HEK293 (cell line): ENCODE data around the gene SLC40A1.

Experiments used
- CTCF ChIA-PET: fragments of 350-600 bp; formaldehyde crosslinking; extraction: SDS; loops from one replicate; lab custom pipeline; 2021; ENCODE audit warnings: antibody characterized with exemption; lab: Yijun Ruan, JAX
- POLR2A ChIA-PET: fragments of 300-600 bp; formaldehyde crosslinking; extraction: SDS; loops from one replicate; lab custom pipeline; 2020; ENCODE audit warnings: antibody characterized with exemption, inconsistent platforms; lab: Yijun Ruan, JAX
- H3K27ac ChIP-seq: fragments of 200-500 bp; sonication (Bioruptor generic); 2 replicates; pipeline ENCODE4 v1.5.1; 2014; ENCODE audit warnings: low read depth, low read length, control low read depth, inconsistent platforms; ENCODE audit errors: extremely low read depth
- H3K36me3 ChIP-seq, 2 experiments: fragments of 200-500 bp in 1 of 2; sonication (Bioruptor generic) in 1 of 2; 1 replicate in 1 of 2; 2 replicates in 1 of 2; pipeline ENCODE4 v1.5.1; 2014 to 2017; ENCODE audit warnings: inconsistent platforms in 2 of 2, low read length in 2 of 2; ENCODE audit not compliant: control insufficient read depth in 2 of 2, insufficient read depth in 1 of 2
- H3K4me1 ChIP-seq: fragments of 200-500 bp; sonication (Bioruptor generic); 2 replicates; pipeline ENCODE4 v1.5.1; 2014; ENCODE audit warnings: mild to moderate bottlenecking, low read length, inconsistent platforms; ENCODE audit not compliant: control insufficient read depth, insufficient read depth
- H3K4me3 ChIP-seq: 2 replicates; pipeline ENCODE4 v1.5.1; 2011; ENCODE audit warnings: low read depth, mild to moderate bottlenecking, control low read depth, low read length, moderate library complexity
- H3K9me3 ChIP-seq: fragments of 200-500 bp; sonication (Bioruptor generic); 2 replicates; pipeline ENCODE4 v1.5.1; 2014; ENCODE audit warnings: low read depth, low read length, inconsistent platforms; ENCODE audit not compliant: control insufficient read depth, insufficient read depth
- BCL11B ChIP-seq: fragments of 450-650 bp; formaldehyde crosslinking; IDR thresholded peaks from 2 replicates; pipeline ENCODE4 v1.5.1; 2016; ENCODE audit warnings: low read depth, missing biosample characterization, missing genetic modification characterization
- KLF1 ChIP-seq: fragments of 450-650 bp; formaldehyde crosslinking; IDR thresholded peaks from 2 replicates; pipeline ENCODE4 v1.5.1; 2016; ENCODE audit warnings: missing biosample characterization, missing genetic modification characterization
- SP7 ChIP-seq: fragments of 450-650 bp; formaldehyde crosslinking; IDR thresholded peaks from 2 replicates; pipeline ENCODE4 v1.5.1; 2016; ENCODE audit warnings: missing biosample characterization, missing genetic modification characterization
- ZFP3 ChIP-seq: fragments of 450-650 bp; formaldehyde crosslinking; IDR thresholded peaks from 2 replicates; pipeline ENCODE4 v1.5.1; 2016; ENCODE audit warnings: low read depth, missing biosample characterization, missing genetic modification characterization
- ZNF10 ChIP-seq: fragments of 450-650 bp; formaldehyde crosslinking; IDR thresholded peaks from 2 replicates; pipeline ENCODE4 v1.5.1; 2017; ENCODE audit warnings: missing biosample characterization, missing genetic modification characterization
- ZNF132 ChIP-seq: fragments of 450-650 bp; formaldehyde crosslinking; IDR thresholded peaks from 2 replicates; pipeline ENCODE4 v1.5.1; 2017; ENCODE audit warnings: missing biosample characterization, missing genetic modification characterization, borderline replicate concordance
- ZNF133 ChIP-seq: fragments of 450-650 bp; formaldehyde crosslinking; IDR thresholded peaks from 2 replicates; pipeline ENCODE4 v1.5.1; 2016; ENCODE audit warnings: missing biosample characterization, missing genetic modification characterization
- ZNF169 ChIP-seq: fragments of 450-650 bp; formaldehyde crosslinking; IDR thresholded peaks from 2 replicates; pipeline ENCODE4 v1.5.1; 2016; ENCODE audit warnings: missing biosample characterization, missing genetic modification characterization
- ZNF174 ChIP-seq: fragments of 450-650 bp; formaldehyde crosslinking; IDR thresholded peaks from 2 replicates; pipeline ENCODE4 v1.5.0; 2017; ENCODE audit warnings: missing biosample characterization, mild to moderate bottlenecking, missing genetic modification characterization
- ZNF202 ChIP-seq: fragments of 450-650 bp; formaldehyde crosslinking; IDR thresholded peaks from 2 replicates; pipeline ENCODE4 v1.5.1; 2016; ENCODE audit warnings: missing biosample characterization, missing genetic modification characterization, borderline replicate concordance
- ZNF335 ChIP-seq: fragments of 450-650 bp; formaldehyde crosslinking; conservative IDR thresholded peaks from 2 replicates; pipeline ENCODE4 v1.5.1; 2016; ENCODE audit warnings: missing biosample characterization, missing genetic modification characterization
- ZNF354C ChIP-seq: fragments of 450-650 bp; formaldehyde crosslinking; IDR thresholded peaks from 2 replicates; pipeline ENCODE4 v1.5.1; 2016; ENCODE audit warnings: missing biosample characterization, missing genetic modification characterization, low read depth, borderline replicate concordance
- ZNF544 ChIP-seq: fragments of 450-650 bp; formaldehyde crosslinking; IDR thresholded peaks from 2 replicates; pipeline ENCODE4 v1.5.0; 2017; ENCODE audit warnings: missing biosample characterization, missing genetic modification characterization
- ZNF560 ChIP-seq: fragments of 450-650 bp; formaldehyde crosslinking; IDR thresholded peaks from 2 replicates; pipeline ENCODE4 v1.5.1; 2017; ENCODE audit warnings: missing biosample characterization, missing genetic modification characterization, borderline replicate concordance
- ZNF600 ChIP-seq: fragments of 450-650 bp; formaldehyde crosslinking; IDR thresholded peaks from 2 replicates; pipeline ENCODE4 v1.5.1; 2016; ENCODE audit warnings: missing biosample characterization, missing genetic modification characterization
- ZNF626 ChIP-seq: fragments of 450-650 bp; sonication (Bioruptor Pico); formaldehyde crosslinking; IDR thresholded peaks from 2 replicates; pipeline ENCODE4 v1.5.1; 2018; ENCODE audit warnings: missing biosample characterization, missing genetic modification characterization, inconsistent platforms
- ZNF658 ChIP-seq: fragments of 450-650 bp; formaldehyde crosslinking; IDR thresholded peaks from 2 replicates; pipeline ENCODE4; 2016; ENCODE audit warnings: missing biosample characterization, missing genetic modification characterization
- ZSCAN23 ChIP-seq: fragments of 450-650 bp; formaldehyde crosslinking; IDR thresholded peaks from 2 replicates; pipeline ENCODE4 v1.5.1; 2016; ENCODE audit warnings: missing biosample characterization, missing genetic modification characterization
- TF ChIP-seq, protein P1 (sequence below): fragments of 450-650 bp; formaldehyde crosslinking; IDR thresholded peaks from 2 replicates; pipeline ENCODE4 v1.5.1; 2017; ENCODE audit warnings: missing biosample characterization, missing genetic modification characterization
- TF ChIP-seq, protein P2 (sequence below): fragments of 450-650 bp; formaldehyde crosslinking; IDR thresholded peaks from 2 replicates; pipeline ENCODE4 v1.5.1; 2016; ENCODE audit warnings: missing biosample characterization, missing genetic modification characterization
- TF ChIP-seq, protein P3 (sequence below): fragments of 450-650 bp; formaldehyde crosslinking; IDR thresholded peaks from 2 replicates; pipeline ENCODE4 v1.5.1; 2016; ENCODE audit warnings: missing biosample characterization, missing genetic modification characterization
- TF ChIP-seq, protein P4 (sequence below): fragments of 450-650 bp; formaldehyde crosslinking; IDR thresholded peaks from 2 replicates; pipeline ENCODE4 v1.5.1; 2016; ENCODE audit warnings: missing biosample characterization, missing genetic modification characterization, borderline replicate concordance
- TF ChIP-seq, protein P5 (sequence below): fragments of 450-650 bp; formaldehyde crosslinking; IDR thresholded peaks from 2 replicates; pipeline ENCODE4; 2016; ENCODE audit warnings: missing biosample characterization, missing genetic modification characterization

SLC40A1 gene

DNA sequence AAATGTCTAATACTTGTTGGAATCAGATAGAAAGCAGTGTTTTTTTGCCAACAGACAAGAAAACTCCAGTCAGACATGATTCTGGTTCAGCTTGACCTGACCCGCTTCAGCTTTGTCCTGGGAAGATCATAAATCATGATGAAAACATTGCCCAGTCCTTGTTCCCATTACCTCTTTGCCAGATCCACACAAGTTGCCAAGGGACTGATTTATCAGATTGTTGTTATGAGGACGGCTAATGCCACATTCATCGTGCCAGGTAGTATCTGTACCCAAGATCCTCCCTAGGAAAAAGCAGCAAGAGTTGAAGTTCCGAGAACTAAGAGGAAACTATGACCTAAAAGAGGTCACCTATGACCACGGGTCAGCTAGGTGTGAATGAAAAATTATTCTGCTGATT is 39.0 kb downstream of the SLC40A1 start:
- CTCF ChIA-PET = interaction anchor here (0.9 kb wide), 1 partner anchor 8 kb away, joined by 3 read pairs; no protein-coding TSS in a partner anchor
- POLR2A ChIA-PET = no interaction called here

DNA sequence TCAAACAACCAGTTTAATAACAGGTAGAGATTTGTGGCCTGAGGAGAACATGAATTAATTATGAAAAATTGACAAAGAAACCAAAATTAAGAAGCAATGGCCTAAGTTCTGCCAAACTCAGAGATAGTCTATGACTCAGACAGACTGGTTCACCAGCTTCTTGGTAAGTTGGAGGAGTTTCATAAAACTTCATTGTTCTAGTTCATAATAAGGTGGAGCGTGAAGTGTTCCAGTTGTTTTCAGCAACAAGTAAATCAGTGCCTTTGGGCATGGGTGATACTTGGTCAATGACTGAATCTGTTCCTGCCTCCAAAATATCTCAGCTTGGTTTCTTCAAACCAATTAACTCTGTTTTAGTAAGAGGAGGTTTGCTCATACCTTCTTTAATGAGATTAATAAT is 40.0 kb downstream of the SLC40A1 start:
- Histone ChIP-seq H3K9me3 (no peaks in the 10 kb centered on the region), H3K4me3 (no peak overlapping the region), H3K36me3 (no peaks in the 10 kb centered on the region), H3K27ac (no peak overlapping the region), H3K4me1 (no peaks in the 10 kb centered on the region)
- no peak for TF ChIP-seq ZNF202 (tag by site-specific recombination)
- TF ChIP-seq ZNF658 (tag by site-specific recombination) = no peak
- no peak for TF ChIP-seq ZNF600 (tag by site-specific recombination)
- TF ChIP-seq, protein P1, sequence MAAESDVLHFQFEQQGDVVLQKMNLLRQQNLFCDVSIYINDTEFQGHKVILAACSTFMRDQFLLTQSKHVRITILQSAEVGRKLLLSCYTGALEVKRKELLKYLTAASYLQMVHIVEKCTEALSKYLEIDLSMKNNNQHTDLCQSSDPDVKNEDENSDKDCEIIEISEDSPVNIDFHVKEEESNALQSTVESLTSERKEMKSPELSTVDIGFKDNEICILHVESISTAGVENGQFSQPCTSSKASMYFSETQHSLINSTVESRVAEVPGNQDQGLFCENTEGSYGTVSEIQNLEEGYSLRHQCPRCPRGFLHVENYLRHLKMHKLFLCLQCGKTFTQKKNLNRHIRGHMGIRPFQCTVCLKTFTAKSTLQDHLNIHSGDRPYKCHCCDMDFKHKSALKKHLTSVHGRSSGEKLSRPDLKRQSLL = no peak
- TF ChIP-seq ZNF354C = no peak
- ChIA-PET POLR2A (no interaction called here), CTCF (no interaction called here)

More for the DNA sequence above, 39.0 kb downstream of the SLC40A1 start:
- Histone ChIP-seq H3K27ac (no peak overlapping the region), H3K9me3 (no peaks in the 10 kb centered on the region), H3K36me3 (no peaks in the 10 kb centered on the region), H3K4me1 (no peaks in the 10 kb centered on the region), H3K4me3 (no peak overlapping the region)
- TF ChIP-seq ZNF10 (tag by site-specific recombination) = no peak
- TF ChIP-seq ZNF335 (tag by site-specific recombination) = no peak
- no peak for TF ChIP-seq SP7
- TF ChIP-seq ZNF133 (tag by site-specific recombination) = no peak
- no peak for TF ChIP-seq ZNF600 (tag by site-specific recombination)
- TF ChIP-seq ZNF626 = no peak
- TF ChIP-seq, protein P2, sequence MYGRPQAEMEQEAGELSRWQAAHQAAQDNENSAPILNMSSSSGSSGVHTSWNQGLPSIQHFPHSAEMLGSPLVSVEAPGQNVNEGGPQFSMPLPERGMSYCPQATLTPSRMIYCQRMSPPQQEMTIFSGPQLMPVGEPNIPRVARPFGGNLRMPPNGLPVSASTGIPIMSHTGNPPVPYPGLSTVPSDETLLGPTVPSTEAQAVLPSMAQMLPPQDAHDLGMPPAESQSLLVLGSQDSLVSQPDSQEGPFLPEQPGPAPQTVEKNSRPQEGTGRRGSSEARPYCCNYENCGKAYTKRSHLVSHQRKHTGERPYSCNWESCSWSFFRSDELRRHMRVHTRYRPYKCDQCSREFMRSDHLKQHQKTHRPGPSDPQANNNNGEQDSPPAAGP (tag by site-specific recombination) = no peak
- no peak for TF ChIP-seq ZNF169 (tag by site-specific recombination)
- no peak for TF ChIP-seq BCL11B (tag by site-specific recombination)
- TF ChIP-seq, protein P3, sequence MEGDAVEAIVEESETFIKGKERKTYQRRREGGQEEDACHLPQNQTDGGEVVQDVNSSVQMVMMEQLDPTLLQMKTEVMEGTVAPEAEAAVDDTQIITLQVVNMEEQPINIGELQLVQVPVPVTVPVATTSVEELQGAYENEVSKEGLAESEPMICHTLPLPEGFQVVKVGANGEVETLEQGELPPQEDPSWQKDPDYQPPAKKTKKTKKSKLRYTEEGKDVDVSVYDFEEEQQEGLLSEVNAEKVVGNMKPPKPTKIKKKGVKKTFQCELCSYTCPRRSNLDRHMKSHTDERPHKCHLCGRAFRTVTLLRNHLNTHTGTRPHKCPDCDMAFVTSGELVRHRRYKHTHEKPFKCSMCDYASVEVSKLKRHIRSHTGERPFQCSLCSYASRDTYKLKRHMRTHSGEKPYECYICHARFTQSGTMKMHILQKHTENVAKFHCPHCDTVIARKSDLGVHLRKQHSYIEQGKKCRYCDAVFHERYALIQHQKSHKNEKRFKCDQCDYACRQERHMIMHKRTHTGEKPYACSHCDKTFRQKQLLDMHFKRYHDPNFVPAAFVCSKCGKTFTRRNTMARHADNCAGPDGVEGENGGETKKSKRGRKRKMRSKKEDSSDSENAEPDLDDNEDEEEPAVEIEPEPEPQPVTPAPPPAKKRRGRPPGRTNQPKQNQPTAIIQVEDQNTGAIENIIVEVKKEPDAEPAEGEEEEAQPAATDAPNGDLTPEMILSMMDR (tag by site-specific recombination) = no peak
- TF ChIP-seq ZNF544 (tag by site-specific recombination) = no peak
- TF ChIP-seq ZFP3 (tag by site-specific recombination) = no peak
- TF ChIP-seq KLF1 (tag by site-specific recombination) = no peak

DNA sequence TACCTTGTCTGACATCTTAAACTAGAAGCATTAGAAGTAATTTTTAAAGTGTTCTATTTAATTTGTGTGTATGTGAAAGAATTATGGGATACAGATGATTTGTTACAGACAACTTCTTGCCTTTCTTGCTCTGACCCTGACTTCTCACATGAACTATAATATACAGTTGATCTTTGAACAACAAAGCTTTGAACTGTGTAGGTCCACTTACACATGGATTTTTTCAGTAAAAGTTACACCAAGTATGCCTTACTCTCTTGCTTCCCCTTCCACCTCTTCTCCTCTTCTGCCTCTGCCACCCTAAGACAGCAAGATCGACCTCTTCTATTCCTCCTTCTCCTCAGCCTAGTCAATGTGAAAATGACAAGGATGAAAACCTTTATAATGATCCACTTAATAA is 42.2 kb downstream of the SLC40A1 start:
- no peak overlapping the region for H3K27ac ChIP-seq
- no peaks in the 10 kb centered on the region for H3K4me1 ChIP-seq
- ChIA-PET CTCF (no interaction called here), POLR2A (no interaction called here)
- no peaks in the 10 kb centered on the region for H3K9me3 ChIP-seq
- H3K4me3 ChIP-seq = no peak overlapping the region
- H3K36me3 ChIP-seq = no peaks in the 10 kb centered on the region
- no peak for TF ChIP-seq ZNF560 (tag by site-specific recombination)
- no peak for TF ChIP-seq ZSCAN23 (tag by site-specific recombination)
- TF ChIP-seq, protein P4, sequence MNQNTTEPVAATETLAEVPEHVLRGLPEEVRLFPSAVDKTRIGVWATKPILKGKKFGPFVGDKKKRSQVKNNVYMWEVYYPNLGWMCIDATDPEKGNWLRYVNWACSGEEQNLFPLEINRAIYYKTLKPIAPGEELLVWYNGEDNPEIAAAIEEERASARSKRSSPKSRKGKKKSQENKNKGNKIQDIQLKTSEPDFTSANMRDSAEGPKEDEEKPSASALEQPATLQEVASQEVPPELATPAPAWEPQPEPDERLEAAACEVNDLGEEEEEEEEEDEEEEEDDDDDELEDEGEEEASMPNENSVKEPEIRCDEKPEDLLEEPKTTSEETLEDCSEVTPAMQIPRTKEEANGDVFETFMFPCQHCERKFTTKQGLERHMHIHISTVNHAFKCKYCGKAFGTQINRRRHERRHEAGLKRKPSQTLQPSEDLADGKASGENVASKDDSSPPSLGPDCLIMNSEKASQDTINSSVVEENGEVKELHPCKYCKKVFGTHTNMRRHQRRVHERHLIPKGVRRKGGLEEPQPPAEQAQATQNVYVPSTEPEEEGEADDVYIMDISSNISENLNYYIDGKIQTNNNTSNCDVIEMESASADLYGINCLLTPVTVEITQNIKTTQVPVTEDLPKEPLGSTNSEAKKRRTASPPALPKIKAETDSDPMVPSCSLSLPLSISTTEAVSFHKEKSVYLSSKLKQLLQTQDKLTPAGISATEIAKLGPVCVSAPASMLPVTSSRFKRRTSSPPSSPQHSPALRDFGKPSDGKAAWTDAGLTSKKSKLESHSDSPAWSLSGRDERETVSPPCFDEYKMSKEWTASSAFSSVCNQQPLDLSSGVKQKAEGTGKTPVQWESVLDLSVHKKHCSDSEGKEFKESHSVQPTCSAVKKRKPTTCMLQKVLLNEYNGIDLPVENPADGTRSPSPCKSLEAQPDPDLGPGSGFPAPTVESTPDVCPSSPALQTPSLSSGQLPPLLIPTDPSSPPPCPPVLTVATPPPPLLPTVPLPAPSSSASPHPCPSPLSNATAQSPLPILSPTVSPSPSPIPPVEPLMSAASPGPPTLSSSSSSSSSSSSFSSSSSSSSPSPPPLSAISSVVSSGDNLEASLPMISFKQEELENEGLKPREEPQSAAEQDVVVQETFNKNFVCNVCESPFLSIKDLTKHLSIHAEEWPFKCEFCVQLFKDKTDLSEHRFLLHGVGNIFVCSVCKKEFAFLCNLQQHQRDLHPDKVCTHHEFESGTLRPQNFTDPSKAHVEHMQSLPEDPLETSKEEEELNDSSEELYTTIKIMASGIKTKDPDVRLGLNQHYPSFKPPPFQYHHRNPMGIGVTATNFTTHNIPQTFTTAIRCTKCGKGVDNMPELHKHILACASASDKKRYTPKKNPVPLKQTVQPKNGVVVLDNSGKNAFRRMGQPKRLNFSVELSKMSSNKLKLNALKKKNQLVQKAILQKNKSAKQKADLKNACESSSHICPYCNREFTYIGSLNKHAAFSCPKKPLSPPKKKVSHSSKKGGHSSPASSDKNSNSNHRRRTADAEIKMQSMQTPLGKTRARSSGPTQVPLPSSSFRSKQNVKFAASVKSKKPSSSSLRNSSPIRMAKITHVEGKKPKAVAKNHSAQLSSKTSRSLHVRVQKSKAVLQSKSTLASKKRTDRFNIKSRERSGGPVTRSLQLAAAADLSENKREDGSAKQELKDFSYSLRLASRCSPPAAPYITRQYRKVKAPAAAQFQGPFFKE = no peak
- TF ChIP-seq, protein P5, sequence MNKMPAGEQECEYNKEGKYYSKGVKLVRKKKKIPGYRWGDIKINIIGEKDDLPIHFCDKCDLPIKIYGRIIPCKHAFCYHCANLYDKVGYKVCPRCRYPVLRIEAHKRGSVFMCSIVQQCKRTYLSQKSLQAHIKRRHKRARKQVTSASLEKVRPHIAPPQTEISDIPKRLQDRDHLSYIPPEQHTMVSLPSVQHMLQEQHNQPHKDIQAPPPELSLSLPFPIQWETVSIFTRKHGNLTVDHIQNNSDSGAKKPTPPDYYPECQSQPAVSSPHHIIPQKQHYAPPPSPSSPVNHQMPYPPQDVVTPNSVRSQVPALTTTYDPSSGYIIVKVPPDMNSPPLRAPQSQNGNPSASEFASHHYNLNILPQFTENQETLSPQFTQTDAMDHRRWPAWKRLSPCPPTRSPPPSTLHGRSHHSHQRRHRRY (tag by site-specific recombination) = no peak
- TF ChIP-seq ZNF132 (tag by site-specific recombination) = no peak
- no peak for TF ChIP-seq ZNF174 (tag by site-specific recombination)
